Measurements from ENCODE around the gene KCNH4.
"Not testable (repeated sequence)": the region's sequence is repeated elsewhere in the genome, so short reads cannot be mapped to it uniquely, and the experiment has no call there.

The KCNH4 gene

GRCh38 chr17:42180922-42181850 lies at the start of gene KCNH4:
Gene KCNH4 (minus strand): TSS chr17:42181142. CDS start chr17:42180945, 197 bp downstream.
- DNase-seq (ENCODE audit: low read depth in 2 of 2): peak; percentile 76 to 83

DNA sequence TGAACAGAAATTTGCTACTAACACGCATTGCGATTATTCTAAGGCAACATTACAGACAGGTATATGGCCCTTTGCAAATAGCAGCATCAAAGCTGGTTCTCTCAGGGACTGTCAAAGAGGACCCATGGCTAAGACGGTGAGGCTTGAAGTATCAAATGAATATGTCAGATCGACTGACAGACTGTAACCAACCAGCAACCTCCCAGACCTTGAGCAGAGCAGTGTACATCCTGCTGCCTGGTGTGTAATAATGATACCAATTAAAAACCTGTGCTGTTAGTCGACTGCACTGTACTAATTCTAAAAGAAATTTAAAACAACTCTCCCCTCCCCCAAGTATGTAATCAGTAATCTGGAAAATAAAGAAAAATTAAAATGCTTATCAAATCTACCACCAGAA lies 49.3 kb upstream of the KCNH4 start:
- no peak for DNase-seq (ENCODE audit: low read depth in 2 of 2)

DNA sequence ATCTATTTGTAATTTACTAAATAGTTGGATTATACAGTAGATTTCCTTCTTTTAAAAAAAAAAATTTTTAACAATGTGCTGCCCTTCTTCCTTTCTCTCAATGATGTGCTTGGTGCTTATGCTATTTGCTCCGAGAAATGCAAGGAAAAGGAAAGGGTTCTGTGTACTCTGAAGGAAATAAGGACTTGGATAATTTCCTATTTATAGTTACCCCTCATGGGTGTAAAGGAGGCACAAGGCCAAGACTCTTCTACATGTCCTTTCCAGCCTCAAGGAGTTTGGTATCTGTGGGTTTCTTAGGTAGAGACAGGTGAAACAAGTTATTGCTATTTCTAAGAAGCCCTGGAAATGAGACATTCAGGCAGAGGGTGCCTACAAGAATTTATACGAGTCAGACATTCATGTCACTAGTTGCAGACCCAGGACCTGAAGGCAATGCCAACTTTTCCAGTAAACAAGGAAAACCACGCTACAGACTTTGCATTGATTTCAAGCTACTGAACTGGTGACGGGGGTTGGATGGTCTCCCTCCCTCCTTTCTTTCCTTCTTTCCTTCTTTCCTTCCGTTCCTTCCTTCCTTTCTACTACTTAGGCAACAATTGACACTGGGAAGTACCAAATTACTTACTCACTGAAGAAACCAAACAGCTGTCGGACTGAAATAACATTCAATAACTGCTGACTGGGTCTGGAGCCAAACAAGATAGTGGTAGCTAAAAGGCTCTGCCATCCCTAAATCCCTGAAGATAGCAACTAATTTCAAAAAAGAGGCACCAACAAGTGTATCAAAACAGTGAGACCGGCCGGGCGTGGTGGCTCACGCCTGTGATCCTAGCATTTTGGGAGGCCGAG lies 47.1 kb upstream of the KCNH4 start:
- DNase-seq (ENCODE audit: low read depth in 2 of 2): no peak

DNA sequence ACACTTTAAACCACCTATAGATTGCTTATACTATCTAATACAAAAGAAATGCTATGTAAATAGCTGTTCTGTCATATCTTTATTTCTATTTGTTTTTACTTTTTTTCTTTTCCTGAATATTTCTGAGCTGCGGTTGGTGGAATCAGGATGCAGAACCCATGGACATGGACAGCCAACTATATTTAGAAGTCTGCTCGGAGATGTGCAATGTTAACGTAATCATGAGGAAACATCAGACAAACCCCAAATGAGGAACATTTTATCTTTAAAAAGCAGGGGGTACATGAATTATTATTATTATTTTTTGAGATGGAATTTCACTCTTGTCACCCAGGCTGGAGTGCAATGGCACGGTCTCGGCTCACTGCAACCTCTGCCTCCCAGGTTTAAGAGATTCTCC lies 44.7 kb upstream of the KCNH4 start:
- no peak for DNase-seq (ENCODE audit: low read depth in 2 of 2)

- DNase-seq (ENCODE audit: low read depth in 2 of 2): no peak
Observed at GRCh38 chr17:42224651-42225050, 43.7 kb upstream of the KCNH4 start.

DNA sequence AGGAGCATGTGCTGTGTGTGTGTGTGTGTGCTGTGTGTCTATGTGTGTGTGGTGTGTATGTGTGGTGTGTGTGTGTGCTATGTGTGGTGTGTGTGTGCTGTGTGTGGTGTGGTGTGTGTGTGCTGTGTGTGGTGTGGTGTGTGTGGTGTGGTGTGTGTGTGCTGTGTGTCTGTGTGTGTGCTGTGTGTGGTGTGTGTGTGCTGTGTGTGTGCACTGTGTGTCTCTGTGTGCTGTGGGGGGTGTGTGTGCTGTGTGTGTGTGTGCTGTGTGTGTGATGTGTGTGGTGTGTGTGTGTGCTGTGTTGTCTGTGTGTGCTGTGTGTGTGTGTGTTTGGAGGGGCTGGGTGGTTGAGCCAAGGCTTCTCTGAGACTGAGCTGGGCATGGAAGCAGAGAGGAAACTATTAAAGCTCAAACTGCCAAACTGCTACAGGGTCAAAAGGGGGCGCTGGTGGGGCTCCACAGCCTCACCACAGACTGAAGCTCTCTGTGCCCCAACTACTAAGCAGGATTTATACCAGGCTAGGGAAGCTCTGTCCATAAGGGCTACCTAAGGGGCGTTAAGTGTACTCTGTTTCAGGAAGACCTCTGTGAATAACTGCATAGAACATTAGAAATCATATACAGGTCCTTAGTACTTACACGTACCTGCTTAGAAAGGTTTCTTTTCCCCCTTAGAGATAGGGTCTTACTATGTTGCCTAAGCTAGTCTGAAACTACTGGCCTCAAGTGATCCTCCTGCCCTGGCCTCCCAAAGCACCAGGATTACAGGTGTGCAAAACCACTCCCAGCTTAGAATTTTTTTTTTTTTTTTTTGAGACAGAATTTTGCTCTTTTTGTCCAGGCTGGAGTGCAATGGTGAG lies 41.2 kb upstream of the KCNH4 start:
- DNase-seq (ENCODE audit: low read depth in 2 of 2): peak; percentile 20 to 23

- DNase-seq (ENCODE audit: low read depth in 2 of 2): not testable (repeated sequence)
Observed at GRCh38 chr17:42219280-42219679, 38.3 kb upstream of the KCNH4 start.

- DNase-seq (ENCODE audit: low read depth in 2 of 2): no peak
Observed at GRCh38 chr17:42214156-42214555, 33.2 kb upstream of the KCNH4 start.

DNA sequence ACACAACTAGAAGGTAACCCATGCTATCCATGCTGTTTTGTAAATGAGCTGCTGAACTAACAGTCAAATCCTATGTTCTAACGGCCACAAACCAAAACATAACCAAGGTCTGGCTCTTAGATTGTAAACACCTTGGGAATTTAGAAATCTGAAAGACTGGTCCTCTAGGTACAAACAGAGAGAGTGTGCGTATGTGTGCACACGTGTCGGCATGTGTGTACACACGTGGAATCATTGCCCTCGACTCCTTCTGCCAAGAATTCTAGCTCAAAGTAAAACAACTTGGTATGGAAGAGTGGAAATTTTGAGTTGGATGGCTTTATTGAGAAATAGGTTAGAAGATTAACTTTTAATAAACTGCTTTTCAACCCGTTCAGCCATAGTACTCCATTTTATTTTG lies 31.4 kb upstream of the KCNH4 start:
- DNase-seq (ENCODE audit: low read depth in 2 of 2): no peak

GRCh38 chr17:42211921-42212341 lies 31.0 kb upstream of the KCNH4 start:
- not testable (repeated sequence) for DNase-seq (ENCODE audit: low read depth in 2 of 2)

- no peak for DNase-seq (ENCODE audit: low read depth in 2 of 2)
Observed at GRCh38 chr17:42210046-42210445, 29.1 kb upstream of the KCNH4 start.

- DNase-seq (ENCODE audit: low read depth in 2 of 2): not testable (repeated sequence)
Observed at GRCh38 chr17:42206153-42206612, 25.2 kb upstream of the KCNH4 start.

GRCh38 chr17:42203354-42203753 lies 22.4 kb upstream of the KCNH4 start:
- DNase-seq (ENCODE audit: low read depth in 2 of 2): no peak

DNA sequence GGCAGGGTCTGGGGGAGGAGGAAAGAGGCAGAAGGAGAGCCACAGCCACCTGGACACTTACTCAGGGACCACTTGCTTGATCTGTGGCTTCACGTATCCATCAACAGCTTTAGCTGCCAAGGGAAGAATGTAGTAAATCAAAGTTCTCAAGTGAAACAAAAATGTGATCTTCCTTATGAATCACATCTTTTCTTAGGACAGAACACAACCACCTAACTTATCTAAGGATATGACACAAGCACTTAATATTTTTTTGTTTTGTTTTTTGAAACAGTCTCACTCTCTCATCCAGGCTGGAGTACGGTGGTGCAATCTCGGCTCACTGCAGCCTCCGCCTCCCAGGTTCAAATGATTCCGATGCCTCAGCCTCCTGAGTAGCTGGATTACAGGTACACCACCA lies 21.8 kb upstream of the KCNH4 start:
- DNase-seq (ENCODE audit: low read depth in 2 of 2): no peak

- no peak for DNase-seq (ENCODE audit: low read depth in 2 of 2)
Observed at GRCh38 chr17:42202159-42202558, 21.2 kb upstream of the KCNH4 start.

GRCh38 chr17:42201458-42201772 lies 20.5 kb upstream of the KCNH4 start:
- DNase-seq (ENCODE audit: low read depth in 2 of 2): no peak

DNA sequence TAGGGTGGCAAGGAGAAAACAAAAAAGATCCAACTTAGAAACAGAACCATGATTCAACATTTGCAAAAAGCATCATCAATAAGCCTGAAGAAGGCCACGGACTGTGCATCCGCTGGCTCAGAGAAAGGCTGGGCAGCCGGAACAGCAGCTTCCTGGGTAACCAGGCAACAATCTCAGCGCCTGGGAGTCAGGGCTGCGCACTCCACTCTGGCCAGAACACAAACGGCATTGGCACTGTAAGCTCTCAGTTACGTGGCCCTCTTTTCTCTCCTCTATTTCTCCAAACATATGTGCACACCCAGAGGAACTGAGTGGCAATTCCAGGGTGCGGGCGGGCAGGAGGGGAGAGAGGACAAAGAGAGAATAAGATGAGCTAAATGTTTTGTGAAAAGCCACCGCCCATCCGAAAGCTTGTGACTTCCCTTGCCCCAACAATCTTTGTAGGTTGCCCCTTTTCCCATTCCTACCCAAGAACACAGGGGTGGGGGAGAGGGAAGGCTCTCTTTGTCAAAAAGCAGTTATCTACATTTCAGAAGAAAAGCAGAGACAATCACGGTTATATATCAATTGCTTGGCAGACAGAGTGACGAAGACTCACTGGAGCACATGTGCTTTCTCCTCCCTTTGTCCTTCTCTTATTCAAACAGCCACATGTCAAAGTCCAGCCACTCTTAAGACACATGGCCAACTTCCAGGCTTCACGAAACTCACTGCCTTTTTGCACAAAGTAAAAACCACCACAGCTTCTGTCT lies 19.9 kb upstream of the KCNH4 start:
- DNase-seq (ENCODE audit: low read depth in 2 of 2): no peak

- DNase-seq (ENCODE audit: low read depth in 2 of 2): no peak
Observed at GRCh38 chr17:42199416-42200011, 18.6 kb upstream of the KCNH4 start.

DNA sequence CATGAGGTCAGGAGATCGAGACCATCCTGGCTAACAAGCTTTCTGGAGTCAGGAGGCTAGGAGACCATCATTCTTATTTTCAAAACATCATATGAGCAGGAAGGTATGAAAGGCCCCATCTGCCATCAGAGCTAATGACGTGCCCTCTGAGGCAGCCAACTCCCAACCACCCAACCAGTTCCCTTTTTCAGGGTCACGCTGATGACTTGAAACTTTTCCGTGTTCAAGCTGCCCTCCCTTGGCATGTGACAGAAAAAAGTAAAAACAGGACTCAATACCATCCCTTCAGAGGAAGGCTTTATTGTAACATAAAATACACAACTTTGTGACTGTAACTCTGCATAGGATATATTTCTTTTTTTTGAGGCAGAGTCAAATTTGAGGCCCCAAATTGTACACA lies 18.0 kb upstream of the KCNH4 start:
- no peak for DNase-seq (ENCODE audit: low read depth in 2 of 2)

- DNase-seq (ENCODE audit: low read depth in 2 of 2): no peak
Observed at GRCh38 chr17:42197564-42198156, 16.7 kb upstream of the KCNH4 start.

Measured in activated CD8-positive, alpha-beta memory T cell treated with anti-CD3 and anti-CD28 coated beads for 4 hours (primary cell).